ENCODE results near the gene FANCD2OS.
"Not testable (repeated sequence)": the region's sequence is repeated elsewhere in the genome, so short reads cannot be mapped to it uniquely, and the experiment has no call there.

FANCD2OS gene

DNA sequence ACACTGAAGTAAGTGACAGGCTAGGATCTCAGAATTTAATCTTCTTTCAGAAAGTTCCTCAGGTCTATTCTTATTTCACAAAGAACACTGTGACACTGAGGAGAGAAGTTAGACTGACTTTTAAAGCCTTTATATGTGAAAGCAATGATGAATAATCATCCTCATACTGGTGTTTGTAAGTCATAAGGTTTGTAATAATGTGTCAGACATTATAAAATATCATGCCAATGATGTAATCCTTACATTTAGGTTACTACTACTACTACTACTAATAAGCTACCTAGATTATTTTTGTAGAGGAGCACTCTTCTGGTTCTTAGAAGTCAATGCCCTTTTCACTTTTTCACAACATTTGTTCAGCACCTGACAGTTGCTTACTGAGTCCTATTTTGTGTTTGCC is 33.4 kb downstream of the FANCD2OS start:
- ChIA-PET CTCF (no interaction called here), POLR2A (no interaction called here)
- DNase-seq (ENCODE audit: extremely low spot score) = no peak
- no peak for TF ChIP-seq ARNT (IDR thresholded peaks at IDR 0.05)

DNA sequence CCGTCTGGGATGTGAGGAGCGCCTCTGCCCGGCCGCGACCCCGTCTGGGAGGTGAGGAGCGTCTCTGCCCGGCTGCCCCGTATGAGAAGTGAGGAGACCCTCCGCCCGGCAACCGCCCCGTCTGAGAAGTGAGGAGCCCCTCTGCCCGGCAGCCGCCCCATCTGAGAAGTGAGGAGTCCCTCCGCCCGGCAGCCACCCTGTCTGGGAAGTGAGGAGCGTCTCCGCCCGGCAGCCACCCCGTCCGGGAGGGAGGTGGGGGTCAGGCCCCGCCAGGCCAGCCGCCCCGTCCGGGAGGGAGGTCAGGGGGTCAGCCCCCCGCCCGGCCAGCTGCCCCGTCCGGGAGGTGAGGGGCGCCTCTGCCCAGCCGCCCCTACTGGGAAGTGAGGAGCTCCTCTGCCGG is 38.0 kb downstream of the FANCD2OS start:
- DNase-seq (ENCODE audit: extremely low spot score); CTCF ChIA-PET; POLR2A ChIA-PET: not testable (repeated sequence)

DNA sequence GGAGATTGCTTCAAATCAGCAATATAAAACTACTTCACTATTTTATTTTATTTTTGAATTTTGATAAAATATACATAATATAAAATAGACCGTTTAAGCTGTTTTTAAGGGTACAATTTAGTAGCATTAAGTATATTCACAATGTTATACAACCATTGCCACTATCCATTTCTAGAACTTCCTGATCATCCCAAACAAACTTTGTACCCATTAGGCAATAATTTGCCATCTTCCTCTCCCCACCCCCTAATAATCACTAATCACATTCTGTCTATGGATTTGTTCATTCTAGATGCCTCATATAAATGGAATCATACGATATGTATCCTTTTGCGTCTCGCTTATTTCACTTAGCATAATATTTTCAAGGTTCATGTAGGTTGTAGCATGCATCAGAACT is 53.0 kb downstream of the FANCD2OS start:
- CTCF ChIA-PET = no interaction called here
- TF ChIP-seq LEF1 (IDR thresholded peaks at IDR 0.05; ENCODE audit: borderline replicate concordance) (no peak), TARDBP (IDR thresholded peaks at IDR 0.05) (no peak), NFRKB (IDR thresholded peaks at IDR 0.05) (no peak), FOXA1 (IDR thresholded peaks at IDR 0.05) (no peak), SP1 (IDR thresholded peaks at IDR 0.05) (no peak), FOXK2 (IDR thresholded peaks at IDR 0.05) (no peak), ZNF384 (IDR thresholded peaks at IDR 0.05) (no peak), HDGF (IDR thresholded peaks at IDR 0.05; ENCODE audit: borderline replicate concordance) (no peak), ARNT (IDR thresholded peaks at IDR 0.05) (no peak), CTBP1 (IDR thresholded peaks at IDR 0.05; ENCODE audit: borderline replicate concordance) (no peak), FOXM1 (IDR thresholded peaks at IDR 0.05; ENCODE audit: borderline replicate concordance) (no peak), SUZ12 (IDR thresholded peaks at IDR 0.05) (no peak), ELF4 (IDR thresholded peaks at IDR 0.05) (no peak), BHLHE40 (IDR thresholded peaks at IDR 0.05; ENCODE audit: borderline replicate concordance) (no peak), L3MBTL2 (conservative IDR thresholded peaks at IDR 0.05) (no peak)
- TF ChIP-seq, protein P1, sequence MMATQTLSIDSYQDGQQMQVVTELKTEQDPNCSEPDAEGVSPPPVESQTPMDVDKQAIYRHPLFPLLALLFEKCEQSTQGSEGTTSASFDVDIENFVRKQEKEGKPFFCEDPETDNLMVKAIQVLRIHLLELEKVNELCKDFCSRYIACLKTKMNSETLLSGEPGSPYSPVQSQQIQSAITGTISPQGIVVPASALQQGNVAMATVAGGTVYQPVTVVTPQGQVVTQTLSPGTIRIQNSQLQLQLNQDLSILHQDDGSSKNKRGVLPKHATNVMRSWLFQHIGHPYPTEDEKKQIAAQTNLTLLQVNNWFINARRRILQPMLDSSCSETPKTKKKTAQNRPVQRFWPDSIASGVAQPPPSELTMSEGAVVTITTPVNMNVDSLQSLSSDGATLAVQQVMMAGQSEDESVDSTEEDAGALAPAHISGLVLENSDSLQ (IDR thresholded peaks at IDR 0.05) = no peak
- no peak for DNase-seq (ENCODE audit: extremely low spot score)
- POLR2A ChIA-PET = no interaction called here

Measured in HEK293T (cell line).